Thyroid gland (tissue), 4 donors: ENCODE results near the gene WNT4. TPM values are rescaled to one million over a fixed set of nuclear protein-coding genes. Genes with fewer than 3 reads are reported as not detected.
"Not testable (repeated sequence)": the region's sequence is repeated elsewhere in the genome, so short reads cannot be mapped to it uniquely, and the experiment has no call there.

ENCODE experiments used
- DNase-seq, 2 donors: peaks; one replicate each; pipeline ENCODE4 v3.0.0-alpha.2; 2019
- H3K27ac ChIP-seq, 3 donors: fragments of 200-600 bp; sonication (generic); 1 replicate in 2 of 3; 2 replicates in 1 of 3; pipeline ENCODE4 v1.5.1; 2016 to 2019; ENCODE audit warnings: mild to moderate bottlenecking in 1 of 3, moderate library complexity in 1 of 3
- H3K27me3 ChIP-seq: fragments of 200-600 bp; sonication (generic); one replicate; pipeline ENCODE4 v1.5.1; 2019
- H3K36me3 ChIP-seq, 2 donors: fragments of 200-600 bp; sonication (generic); one replicate each; pipeline ENCODE4 v1.5.1; 2016 to 2019
- H3K4me1 ChIP-seq, 2 donors: fragments of 200-600 bp; sonication (generic); one replicate each; pipeline ENCODE4 v1.5.1; 2017 to 2019
- H3K4me3 ChIP-seq, 3 donors: fragments of 200-600 bp; sonication (generic); replicated peaks in 1 of 3; 1 replicate in 2 of 3; 2 replicates in 1 of 3; pipeline ENCODE4 v1.5.1; 2016; ENCODE audit warnings: mild to moderate bottlenecking in 1 of 3
- H3K9me3 ChIP-seq: fragments of 200-600 bp; sonication (generic); one replicate; pipeline ENCODE4 v1.5.1; 2017
- POLR2A ChIP-seq, 2 donors: fragments of 450-650 bp; IDR thresholded peaks; one replicate each; pipeline ENCODE4 v1.6.1; 2017; ENCODE audit warnings: antibody characterized with exemption in 2 of 2, mild to moderate bottlenecking in 2 of 2, moderate library complexity in 1 of 2
- WGBS, 2 donors: methylation state at CpG; one replicate each; pipeline ENCODE4 v1.1.5; 2017; 5-methylcytosine and 5-hydroxymethylcytosine counted together
- intact Hi-C: fragments of 100-400 bp; cut with DNase I; formaldehyde crosslinking; loops from one replicate; pipeline ENCODE4 v1.15.1; 2023
- total RNA-seq, 4 donors: library from RNA; depleted of rRNA; stranded (reverse); fragments of >200 nt; gene quantifications; one replicate each; pipeline ENCODE4 v1.2.3, GENCODE V29; 2016
- TF ChIP-seq, protein P1 (sequence below), 6 experiments: fragments of 200-600 bp in 3 of 6; fragments of 450-650 bp in 3 of 6; sonication (generic) in 3 of 6; IDR thresholded peaks; one replicate each; pipeline ENCODE4 v1.5.1; 2016 to 2019; ENCODE audit warnings: antibody characterized with exemption in 6 of 6, mild to moderate bottlenecking in 2 of 6, inconsistent platforms in 1 of 6, moderate library complexity in 1 of 6

The WNT4 gene
- total RNA-seq, 4 donors from 2014 or later: 0.29 to 3.0 (median 0.43) TPM

DNA sequence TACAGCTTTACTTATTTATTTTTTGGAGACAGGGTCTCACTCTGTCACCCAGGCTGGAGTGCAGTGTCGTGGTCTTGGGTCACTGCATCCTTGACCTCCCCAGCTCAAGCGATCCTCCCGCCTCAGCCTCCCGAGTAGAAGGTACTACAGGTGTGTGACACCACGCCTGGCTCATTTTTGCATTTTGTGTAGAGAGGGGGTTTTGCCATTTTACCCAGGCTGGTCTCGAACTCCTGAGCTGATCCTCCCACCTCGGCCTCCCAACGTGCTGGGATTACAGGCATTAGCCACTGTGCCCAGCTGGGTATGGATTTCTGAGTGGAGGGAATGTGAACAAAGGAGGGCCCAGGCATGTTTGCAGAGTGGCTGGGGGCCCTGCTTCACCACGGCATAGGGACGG, 44.1 kb downstream of the WNT4 start:
- no peak overlapping the region for H3K27ac ChIP-seq
- peaks cover 0 to 5% of the 10 kb centered on the region in 2 donors for H3K4me1 ChIP-seq
- TF ChIP-seq POLR2A (IDR thresholded peaks at IDR 0.05): no peak
- TF ChIP-seq, protein P1, sequence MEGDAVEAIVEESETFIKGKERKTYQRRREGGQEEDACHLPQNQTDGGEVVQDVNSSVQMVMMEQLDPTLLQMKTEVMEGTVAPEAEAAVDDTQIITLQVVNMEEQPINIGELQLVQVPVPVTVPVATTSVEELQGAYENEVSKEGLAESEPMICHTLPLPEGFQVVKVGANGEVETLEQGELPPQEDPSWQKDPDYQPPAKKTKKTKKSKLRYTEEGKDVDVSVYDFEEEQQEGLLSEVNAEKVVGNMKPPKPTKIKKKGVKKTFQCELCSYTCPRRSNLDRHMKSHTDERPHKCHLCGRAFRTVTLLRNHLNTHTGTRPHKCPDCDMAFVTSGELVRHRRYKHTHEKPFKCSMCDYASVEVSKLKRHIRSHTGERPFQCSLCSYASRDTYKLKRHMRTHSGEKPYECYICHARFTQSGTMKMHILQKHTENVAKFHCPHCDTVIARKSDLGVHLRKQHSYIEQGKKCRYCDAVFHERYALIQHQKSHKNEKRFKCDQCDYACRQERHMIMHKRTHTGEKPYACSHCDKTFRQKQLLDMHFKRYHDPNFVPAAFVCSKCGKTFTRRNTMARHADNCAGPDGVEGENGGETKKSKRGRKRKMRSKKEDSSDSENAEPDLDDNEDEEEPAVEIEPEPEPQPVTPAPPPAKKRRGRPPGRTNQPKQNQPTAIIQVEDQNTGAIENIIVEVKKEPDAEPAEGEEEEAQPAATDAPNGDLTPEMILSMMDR (IDR thresholded peaks at IDR 0.05): no peak
- no peaks in the 10 kb centered on the region for H3K9me3 ChIP-seq
- no peak for DNase-seq
- WGBS, 2 donors: 91 to 96% methylated on average over 10 of the region's 10 CpGs
- H3K4me3 ChIP-seq: no peak overlapping the region
- peaks cover 0 to 23% of the 10 kb centered on the region in 2 donors for H3K36me3 ChIP-seq
- intact Hi-C loops: no loop called here
- H3K27me3 ChIP-seq: no peaks in the 10 kb centered on the region

DNA sequence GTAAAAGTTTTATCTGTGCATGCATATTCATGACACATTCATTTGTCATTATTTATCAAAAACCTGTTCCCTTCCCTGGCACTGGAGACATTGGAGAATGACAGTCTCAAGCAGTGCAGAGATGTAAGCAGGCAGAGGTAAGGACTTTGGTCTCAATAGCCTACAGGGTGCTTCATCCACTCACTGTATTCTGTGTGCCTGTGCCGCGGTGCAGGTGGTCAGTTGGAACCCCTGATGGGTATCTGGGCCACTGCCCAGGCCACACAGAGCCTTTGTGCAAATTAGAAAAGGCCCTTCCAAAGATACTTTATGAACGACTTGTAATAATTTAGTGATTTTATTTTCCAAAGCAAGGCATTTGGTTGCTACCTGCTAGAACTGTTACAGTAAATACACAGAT, 46.4 kb downstream of the WNT4 start:
- no peak for DNase-seq

GRCh38 chr1:22096036-22096435, 46.9 kb downstream of the WNT4 start:
- 94 to 95% methylated on average over 5 of the region's 5 CpGs for WGBS, 2 donors
- peaks cover 5 to 13% of the 10 kb centered on the region in 2 donors for H3K4me1 ChIP-seq
- no peaks in the 10 kb centered on the region for H3K27me3 ChIP-seq
- intact Hi-C loops: no loop called here
- no peak for DNase-seq
- H3K4me3 ChIP-seq: no peak overlapping the region
- TF ChIP-seq, protein P1 (IDR thresholded peaks at IDR 0.05): no peak
- no peak for TF ChIP-seq POLR2A (IDR thresholded peaks at IDR 0.05)
- H3K9me3 ChIP-seq: no peaks in the 10 kb centered on the region
- peaks cover 0 to 23% of the 10 kb centered on the region in 2 donors for H3K36me3 ChIP-seq
- no peak overlapping the region for H3K27ac ChIP-seq

More for the DNA sequence above, 46.4 kb downstream of the WNT4 start:
- intact Hi-C loops: no loop called here
- H3K9me3 ChIP-seq: no peaks in the 10 kb centered on the region
- no peak for TF ChIP-seq POLR2A (IDR thresholded peaks at IDR 0.05)
- TF ChIP-seq, protein P1 (IDR thresholded peaks at IDR 0.05): no peak
- H3K4me1 ChIP-seq: peaks cover 5 to 9% of the 10 kb centered on the region in 2 donors
- no peak overlapping the region for H3K4me3 ChIP-seq
- H3K27me3 ChIP-seq: no peaks in the 10 kb centered on the region
- H3K36me3 ChIP-seq: peaks cover 0 to 23% of the 10 kb centered on the region in 2 donors
- WGBS, 2 donors: 83 to 94% methylated on average over 3 of the region's 3 CpGs
- H3K27ac ChIP-seq: no peak overlapping the region

DNA sequence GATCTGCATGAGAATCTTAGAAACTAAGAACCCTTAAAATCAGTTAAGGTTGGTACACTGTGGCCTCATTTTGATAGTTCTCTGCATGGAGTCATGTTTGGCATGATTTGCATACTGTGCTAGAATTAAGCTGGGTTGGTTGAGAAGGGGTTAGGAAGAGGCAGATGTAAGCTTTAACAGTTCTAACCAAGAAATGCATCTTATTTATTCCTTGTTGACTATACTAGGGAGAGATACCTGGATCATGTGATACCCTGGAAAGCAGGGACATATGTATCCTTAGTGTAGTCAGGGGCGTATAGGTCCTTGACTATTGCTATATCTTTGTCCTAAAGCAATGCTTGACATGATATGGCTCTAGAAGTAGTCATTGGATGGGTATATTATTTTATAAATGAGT, 49.4 kb downstream of the WNT4 start:
- H3K27ac ChIP-seq: no peak overlapping the region
- TF ChIP-seq POLR2A (IDR thresholded peaks at IDR 0.05): no peak
- H3K9me3 ChIP-seq: no peaks in the 10 kb centered on the region
- intact Hi-C loops: no loop called here
- DNase-seq: no peak
- no peak overlapping the region for H3K4me3 ChIP-seq
- no peaks in the 10 kb centered on the region for H3K27me3 ChIP-seq
- H3K36me3 ChIP-seq: peaks cover 0 to 23% of the 10 kb centered on the region in 2 donors
- WGBS, 2 donors: 87 to 97% methylated on average over 1 of the region's 1 CpG
- H3K4me1 ChIP-seq: peaks cover 23 to 33% of the 10 kb centered on the region in 2 donors

DNA sequence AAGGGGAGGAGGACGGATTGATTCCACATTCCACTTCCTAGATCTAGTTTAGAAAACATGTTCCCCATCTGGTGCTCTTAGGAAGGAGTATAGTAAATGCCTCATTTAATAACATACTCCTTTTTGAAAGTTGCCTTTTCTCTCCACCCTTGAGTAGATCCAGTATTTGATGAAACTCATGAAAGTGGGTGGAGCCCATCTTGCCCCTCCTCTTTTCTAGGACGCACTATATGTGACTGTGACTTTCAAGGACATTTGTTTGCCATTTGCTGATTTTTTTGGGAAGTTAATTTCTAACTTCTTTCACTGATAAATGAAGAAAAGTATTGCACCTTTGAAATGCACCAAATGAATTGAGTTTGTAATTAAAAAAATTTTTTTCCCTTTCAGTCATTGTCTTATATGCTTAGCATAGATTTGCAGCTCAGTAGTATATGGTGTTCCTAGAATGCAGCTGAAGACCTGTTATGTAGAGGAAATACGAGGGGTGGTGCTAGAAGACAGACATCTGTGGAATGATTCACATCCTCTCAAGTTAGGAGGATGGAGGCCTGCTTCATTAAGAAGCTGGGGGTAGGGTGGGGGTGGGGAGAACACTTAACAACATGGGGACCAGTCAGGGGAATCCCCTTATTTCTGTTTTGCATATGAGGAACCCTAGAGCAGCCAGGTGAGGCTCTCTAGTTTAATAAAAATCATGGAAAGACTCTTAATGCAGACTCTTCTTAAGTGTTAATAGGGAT, 50.7 kb downstream of the WNT4 start:
- intact Hi-C loops, H3K27ac ChIP-seq, DNase-seq, H3K27me3 ChIP-seq, H3K4me3 ChIP-seq, H3K9me3 ChIP-seq: not testable (repeated sequence)
- H3K4me1 ChIP-seq: peaks cover 25 to 41% of the 10 kb centered on the region in 2 donors
- WGBS, 2 donors: 84% methylated on average over 3 of the region's 3 CpGs
- peaks cover 3 to 17% of the 10 kb centered on the region in 2 donors for H3K36me3 ChIP-seq

DNA sequence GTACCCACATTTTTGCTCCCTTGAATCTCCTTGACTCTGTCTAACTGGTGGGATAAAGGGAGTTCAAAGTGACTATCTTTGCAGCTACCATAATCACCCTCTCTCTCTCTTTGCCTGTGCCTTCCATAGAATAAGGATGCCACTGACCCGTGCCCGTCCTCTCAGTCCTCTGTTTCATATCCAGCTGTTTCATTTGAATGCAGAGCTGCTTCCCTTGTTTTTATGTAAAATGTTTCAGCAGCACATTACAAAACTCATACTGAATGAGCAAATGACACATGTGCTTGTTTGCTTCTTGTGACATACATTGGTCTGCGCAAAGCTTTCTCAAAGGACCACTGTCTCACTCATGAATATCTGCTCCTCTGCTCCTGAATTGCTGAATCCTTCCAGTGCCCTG, 52.0 kb downstream of the WNT4 start:
- H3K4me3 ChIP-seq: no peak overlapping the region
- no peak for TF ChIP-seq POLR2A (IDR thresholded peaks at IDR 0.05)
- TF ChIP-seq, protein P1 (IDR thresholded peaks at IDR 0.05): no peak
- peaks cover 14 to 15% of the 10 kb centered on the region in 2 donors for H3K36me3 ChIP-seq
- H3K27ac ChIP-seq: no peak overlapping the region
- no peaks in the 10 kb centered on the region for H3K27me3 ChIP-seq
- WGBS, 2 donors: 87 to 89% methylated on average over 3 of the region's 3 CpGs
- intact Hi-C loops: no loop called here
- H3K9me3 ChIP-seq: no peaks in the 10 kb centered on the region
- DNase-seq: no peak
- H3K4me1 ChIP-seq: peaks cover 25 to 41% of the 10 kb centered on the region in 2 donors
